ENCODE data around the gene PDE6B.
"Not testable (repeated sequence)": the region's sequence is repeated elsewhere in the genome, so short reads cannot be mapped to it uniquely, and the experiment has no call there.

PDE6B gene

DNA sequence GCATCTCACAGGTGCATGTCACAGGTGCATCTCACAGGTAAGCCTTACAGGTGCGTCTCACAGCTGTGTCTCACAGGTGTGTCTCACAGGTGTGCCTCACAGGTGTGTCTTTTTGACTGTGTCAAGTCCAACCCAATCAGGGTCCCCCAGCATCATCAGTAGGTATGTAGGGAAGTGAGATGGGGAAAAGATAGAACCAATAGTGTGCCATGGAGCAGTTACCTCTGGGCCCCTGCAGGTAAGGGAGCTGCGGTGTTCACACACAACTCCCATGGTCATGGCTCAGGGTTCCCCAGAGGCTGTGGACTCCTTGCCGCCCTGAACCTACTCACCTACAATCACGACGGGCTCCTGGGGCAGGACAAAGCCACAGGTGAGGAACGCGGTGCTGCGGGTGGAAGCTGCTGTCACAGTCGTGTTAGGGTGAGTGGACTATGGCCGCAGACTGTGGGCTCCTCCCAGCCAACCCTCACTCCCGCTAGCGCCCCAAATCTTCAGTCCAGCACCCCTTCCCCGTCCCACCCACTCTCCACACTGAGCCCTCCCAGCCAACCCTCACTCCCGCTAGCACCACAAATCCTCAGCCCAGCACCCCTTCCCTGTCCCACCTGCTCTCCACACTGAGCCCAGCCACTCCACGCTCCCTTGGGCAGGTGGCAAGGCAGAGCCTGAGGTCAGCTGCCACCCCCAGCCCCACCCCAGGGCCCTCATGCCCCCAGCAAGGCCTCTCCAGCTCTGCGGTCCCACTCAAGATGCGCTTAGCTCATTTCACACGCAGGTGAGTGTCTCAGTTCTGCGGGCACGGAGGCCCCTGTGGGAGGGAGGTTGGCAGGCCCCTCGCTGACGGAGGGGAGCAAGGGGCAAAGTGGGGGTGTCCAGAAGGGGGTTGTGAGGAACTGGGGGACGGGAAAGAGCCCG lies 2.1 kb upstream of the PDE6B start:
- DNase-seq, result no peak

DNA sequence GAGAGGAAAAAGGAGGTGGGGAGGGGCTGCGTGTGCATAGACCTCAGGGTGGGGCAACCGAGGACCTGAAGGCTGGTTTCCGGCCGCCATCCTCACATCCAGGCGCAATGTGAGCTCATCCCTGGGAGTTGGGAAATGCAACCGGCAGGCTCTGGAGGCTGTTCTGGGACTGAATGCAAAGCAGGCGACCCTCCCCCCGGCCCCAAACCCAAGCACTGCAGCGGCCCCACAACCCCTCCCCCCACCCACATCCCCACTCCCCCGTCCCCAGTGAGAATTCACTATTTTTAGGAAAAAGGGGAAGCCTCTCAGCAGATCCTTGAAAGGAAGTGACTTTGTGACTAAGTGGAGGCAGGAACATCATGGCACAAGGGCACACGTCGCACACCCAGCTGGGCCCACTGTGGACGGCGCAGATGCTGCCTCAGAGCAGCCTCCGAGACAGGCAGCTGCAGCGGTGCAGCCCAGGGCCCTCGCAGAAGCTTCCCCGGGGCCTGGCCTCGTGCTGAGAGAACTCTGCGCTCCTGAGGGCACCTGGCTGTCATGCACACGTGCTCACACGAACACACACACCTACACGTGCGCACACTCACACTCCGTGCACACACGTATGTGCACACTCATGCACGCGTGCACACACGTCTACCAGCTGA lies 1.3 kb upstream of the PDE6B start:
- peak in 1 of 2 donors; percentile 24 for DNase-seq

DNA sequence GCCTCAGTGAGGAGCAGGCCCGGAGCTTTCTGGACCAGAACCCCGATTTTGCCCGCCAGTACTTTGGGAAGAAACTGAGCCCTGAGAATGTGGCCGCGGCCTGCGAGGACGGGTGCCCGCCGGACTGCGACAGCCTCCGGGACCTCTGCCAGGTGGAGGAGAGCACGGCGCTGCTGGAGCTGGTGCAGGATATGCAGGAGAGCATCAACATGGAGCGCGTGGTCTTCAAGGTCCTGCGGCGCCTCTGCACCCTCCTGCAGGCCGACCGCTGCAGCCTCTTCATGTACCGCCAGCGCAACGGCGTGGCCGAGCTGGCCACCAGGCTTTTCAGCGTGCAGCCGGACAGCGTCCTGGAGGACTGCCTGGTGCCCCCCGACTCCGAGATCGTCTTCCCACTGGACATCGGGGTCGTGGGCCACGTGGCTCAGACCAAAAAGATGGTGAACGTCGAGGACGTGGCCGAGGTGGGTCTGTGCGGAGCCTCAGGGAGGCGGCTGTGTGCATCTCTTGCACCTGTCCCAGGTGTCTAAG lies 323 bp downstream of the PDE6B start:
- DNase-seq, result no peak

DNA sequence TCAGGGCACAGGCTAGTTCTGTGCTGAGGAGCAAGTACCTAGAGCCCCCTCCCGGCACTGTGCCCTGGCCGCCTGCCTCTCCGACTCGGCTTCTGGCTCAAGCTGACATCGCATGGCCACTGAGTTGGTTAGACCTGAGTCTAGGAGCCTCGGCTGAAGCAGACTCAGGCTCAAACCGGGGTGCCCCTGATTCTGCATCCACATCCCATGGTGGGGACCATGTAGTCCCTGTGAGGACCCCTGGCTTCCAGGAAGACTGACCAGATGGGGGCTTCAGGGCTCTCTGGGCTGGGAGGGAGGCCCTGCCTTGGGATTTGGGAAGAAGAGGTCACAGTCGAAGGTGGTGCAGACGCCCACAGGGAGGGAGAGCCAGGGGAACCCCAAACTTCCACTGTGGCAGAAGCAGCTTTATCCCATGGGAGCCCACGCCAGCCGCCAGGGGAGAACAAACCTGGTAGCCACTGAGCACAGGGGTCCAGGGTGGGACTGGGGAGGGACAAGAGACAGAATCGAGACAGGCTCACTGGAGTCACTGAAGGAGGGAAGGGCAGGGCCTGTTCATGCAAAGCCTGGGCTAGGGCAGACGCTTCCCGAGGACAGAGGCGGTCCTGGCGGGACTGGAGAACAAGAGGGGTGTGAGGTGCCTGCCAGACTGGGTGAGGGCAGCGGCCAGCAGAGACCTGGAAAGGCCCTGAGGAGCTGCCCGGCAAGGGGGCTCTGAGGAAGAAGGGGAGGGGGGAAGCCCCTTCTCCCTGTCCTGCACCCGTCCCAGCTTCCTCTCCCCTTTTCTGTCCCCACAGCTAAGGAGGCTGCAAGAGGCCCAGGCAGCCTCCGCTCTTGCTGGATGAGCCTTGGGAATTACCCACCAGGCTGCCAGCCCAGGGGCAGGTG lies 1.1 kb downstream of the PDE6B start:
- no peak for DNase-seq

GRCh38 chr4:627347-628125 lies 2.2 kb downstream of the PDE6B start:
- no peak for DNase-seq

DNA sequence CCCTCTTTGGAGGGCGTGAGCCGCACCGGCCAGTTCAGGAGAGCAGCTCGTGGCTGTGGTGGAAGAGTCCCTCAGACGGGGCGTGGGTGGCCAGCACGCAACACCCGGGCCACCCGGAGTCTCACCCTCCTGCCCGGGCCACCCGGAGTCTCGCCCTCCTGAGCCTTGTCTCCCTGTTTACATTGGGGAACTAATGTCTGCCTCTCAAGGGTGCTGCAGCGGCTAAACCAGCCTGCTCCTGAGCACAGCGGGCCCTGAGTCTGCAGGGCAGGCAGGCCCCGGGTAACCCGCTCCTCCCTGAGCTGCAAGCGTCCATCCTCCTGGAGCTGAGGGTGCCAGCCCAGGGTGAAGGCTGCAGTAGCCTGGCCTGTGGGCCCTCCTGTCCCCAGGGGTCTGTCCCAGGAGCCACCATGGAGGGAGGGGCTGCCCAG lies 3.0 kb downstream of the PDE6B start:
- no peak for DNase-seq

DNA sequence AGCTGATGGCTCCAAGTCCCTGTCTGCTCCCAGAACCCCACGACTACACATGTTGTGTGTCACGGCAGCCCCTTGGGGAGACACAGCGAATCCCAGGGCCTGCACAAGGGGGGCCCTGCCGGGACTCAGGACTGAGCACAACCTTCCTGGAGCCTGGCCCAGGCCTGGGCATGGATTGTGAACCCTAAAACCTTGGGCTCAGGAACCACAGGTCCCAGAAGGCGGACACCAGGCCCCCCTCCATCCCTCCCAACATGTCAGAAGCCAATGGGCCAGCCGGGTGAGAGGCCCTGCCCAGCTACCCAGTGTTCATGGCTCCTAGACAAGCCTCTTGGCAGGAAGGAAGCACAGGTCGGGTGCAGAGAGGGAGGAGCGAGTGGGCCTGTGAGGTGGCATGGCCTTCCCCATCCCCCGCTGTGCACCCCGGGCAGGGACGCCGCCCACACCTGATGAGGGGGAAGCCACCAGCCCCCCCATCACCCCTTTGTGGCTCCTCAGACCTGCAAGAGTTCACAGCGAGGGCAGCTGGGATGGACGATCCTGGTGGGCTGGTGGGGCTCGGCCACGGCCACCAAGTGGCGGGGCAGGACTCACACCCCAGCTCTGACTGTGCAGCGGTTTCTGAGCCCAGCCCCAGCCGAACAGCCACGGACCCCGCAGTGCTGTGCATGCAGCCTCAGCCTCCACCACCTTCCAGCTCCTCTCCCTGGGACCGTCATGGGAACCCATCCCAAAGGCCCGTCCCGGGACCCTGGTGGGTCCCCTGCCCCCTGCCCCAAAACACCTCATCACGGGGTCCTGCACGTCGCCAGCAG lies 3.7 kb downstream of the PDE6B start:
- DNase-seq, result no peak

DNA sequence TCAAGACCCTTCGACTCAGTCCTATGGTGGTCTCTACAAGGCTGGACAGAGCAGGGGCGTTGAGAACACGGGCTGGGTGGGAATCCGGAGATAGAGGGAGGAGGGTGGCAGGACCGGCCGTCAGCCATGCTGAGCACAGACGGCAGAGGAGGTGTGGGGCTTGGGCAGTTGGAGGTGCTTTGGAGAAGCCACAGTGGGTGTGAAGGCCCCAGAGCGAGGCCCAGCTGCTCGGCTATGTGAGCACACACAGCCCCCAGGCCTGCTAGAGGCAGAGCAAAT lies 4.2 kb downstream of the PDE6B start:
- DNase-seq, result no peak

- DNase-seq, result no peak
Measured at GRCh38 chr4:629915-630641, 4.7 kb downstream of the PDE6B start.

GRCh38 chr4:630656-631055 lies 5.3 kb downstream of the PDE6B start:
- no peak for DNase-seq

DNA sequence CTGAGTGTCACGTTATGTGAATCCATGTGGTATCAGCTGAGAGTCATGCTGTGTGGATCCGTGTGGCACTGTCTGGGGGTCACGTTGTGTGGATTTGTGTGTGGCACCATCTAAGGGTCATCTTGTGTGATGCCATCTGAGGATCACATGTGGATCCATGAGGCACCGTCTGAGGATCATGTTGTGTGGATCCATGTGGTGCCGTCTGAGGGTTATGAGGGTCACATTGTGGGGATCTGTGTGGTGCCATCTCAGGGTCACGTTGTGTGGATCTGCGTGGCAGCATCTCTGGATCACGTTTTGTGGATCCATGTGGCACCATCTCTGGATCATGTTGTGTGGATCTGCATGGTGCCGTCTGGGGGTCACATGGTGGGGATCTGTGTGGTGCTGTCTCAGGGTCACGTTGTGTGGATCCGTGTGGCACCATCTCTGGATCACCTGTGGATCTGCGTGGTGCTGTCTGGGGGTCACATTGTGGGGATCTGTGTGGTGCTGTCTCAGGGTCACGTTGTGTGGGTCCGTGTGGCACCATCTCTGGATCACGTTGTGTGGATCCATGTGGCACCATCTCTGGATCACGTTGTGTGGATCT lies 6.9 kb downstream of the PDE6B start:
- no peak for DNase-seq

GRCh38 chr4:632926-633325 lies 7.6 kb downstream of the PDE6B start:
- DNase-seq, result no peak

GRCh38 chr4:633406-633805 lies 8.0 kb downstream of the PDE6B start:
- no peak for DNase-seq

DNA sequence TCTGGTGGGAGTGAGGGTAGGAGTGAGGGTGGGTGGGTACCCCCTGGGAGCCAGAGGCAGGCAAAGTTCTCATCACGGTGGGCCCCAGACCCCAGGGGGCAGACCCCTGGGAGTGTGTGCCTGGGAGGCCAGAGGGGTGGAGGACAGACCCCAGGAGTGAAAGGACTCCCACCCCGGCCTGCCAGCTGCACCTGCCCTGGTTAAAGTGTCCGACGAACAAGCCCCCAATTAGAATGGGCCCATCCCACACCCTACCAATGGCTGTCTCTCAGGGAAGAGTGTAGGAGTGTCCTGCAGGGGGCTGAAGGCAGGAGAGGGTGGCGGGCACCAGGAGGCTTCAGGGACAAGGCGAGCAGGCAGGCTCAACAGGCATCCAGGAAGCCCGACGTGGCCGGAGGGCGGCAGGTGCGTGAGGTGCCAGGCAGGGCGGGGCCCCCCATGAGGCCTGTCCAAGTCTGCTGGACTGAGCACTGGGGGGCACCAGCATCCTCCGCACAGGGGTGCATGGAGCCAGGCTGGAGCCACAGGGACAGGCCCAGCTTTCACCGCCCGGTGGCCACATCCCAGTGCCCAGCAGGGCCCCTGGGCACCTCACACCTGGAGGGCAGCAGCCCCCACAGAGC lies 8.7 kb downstream of the PDE6B start:
- DNase-seq, result no peak

- no peak for DNase-seq
Measured at GRCh38 chr4:634599-634985, 9.2 kb downstream of the PDE6B start.

DNA sequence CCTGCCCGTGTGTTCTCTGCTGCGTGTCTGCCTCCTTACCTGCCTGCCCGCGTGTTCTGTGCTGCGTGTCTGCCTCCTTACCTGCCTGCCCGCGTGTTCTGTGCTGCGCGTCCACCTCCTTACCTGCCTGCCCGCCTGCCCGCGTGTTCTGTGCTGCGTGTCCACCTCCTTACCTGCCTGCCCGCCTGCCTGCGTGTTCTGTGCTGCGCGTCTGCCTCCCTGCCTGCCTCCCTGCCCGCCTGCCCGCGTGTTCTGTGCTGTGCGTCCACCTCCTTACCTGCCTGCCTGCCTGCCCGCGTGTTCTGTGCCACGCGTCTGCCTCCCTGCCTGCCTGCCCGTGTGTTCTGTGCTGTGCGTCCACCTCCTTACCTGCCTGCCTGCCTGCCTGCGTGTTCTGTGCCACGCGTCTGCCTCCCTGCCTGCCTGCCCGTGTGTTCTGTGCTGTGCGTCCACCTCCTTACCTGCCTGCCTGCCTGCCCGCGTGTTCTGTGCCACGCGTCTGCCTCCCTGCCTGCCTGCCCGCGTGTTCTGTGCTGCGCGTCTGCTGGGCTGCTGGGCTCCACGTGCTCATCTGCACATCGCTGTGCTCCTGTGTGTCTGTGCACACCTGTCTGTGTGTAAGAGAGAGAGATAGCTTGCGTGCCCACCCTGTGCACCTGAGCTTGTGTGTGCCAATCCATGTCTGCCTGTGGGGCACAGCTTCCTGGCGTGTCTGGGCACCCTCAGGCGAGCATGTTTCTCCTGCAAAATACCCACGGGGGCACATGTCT lies 9.9 kb downstream of the PDE6B start:
- DNase-seq, result not testable (repeated sequence)

DNA sequence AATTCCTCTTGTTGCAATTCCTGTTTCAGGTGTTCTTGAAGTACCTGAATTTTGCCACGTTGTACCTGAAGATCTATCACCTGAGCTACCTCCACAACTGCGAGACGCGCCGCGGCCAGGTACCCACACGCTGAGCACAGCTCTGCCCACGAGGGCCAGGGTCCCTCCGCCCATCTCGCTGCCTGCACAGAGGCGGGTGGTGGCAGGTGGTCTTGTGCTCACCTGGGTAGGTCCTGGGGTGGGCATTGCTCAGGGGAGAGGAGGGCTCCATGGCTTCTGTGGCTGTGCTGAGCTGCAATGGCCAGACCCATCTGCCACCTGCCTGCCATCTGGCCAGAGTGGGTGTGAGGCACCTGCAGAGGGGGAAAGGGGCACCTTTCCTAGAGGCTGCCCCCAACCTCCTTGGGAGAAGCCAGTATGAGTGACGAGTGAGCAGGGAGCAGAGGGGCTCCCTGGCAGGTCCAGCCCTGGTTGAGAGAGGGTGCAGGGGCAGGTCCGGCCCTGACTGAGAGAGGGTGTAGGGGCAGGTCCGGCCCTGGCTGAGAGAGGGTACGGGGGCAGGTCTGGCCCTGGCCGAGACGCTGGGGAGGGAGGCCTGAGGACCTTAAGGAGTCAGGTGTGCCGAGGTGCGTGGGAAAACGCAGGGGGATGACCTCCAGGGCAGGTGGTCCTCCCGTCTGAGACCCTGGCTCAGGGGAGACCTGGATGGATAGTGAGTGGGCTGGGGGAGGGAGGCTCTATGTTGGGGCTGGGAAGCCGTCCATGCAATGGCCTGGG lies 10.7 kb downstream of the PDE6B start:
- no peak for DNase-seq

- DNase-seq, result no peak
Measured at GRCh38 chr4:636628-637159, 11.3 kb downstream of the PDE6B start.

All from inflammatory macrophage treated with lipopolysaccharide for 1 hour (primary cell).